Activated naive CD4-positive, alpha-beta T cell treated with anti-CD3 and anti-CD28 coated beads, Interleukin-2, amount 50 U/mL, for 24 hours (primary cell): ENCODE results near the gene SRC.

Experiments used
- H3K27ac Mint-ChIP-seq: one replicate; pipeline ENCODE4 v1.8.0; 2021; ENCODE audit warnings: mild to moderate bottlenecking, mixed read lengths
- H3K27me3 Mint-ChIP-seq: one replicate; pipeline ENCODE4 v1.8.0; 2021; ENCODE audit warnings: mixed read lengths
- H3K36me3 Mint-ChIP-seq: one replicate; pipeline ENCODE4 v1.8.0; 2021; ENCODE audit warnings: mixed read lengths
- H3K4me1 Mint-ChIP-seq: one replicate; pipeline ENCODE4 v1.8.0; 2021; ENCODE audit warnings: mixed read lengths
- H3K4me3 Mint-ChIP-seq: one replicate; pipeline ENCODE4 v1.8.0; 2021; ENCODE audit warnings: mild to moderate bottlenecking, mixed read lengths
- H3K9me3 Mint-ChIP-seq: one replicate; pipeline ENCODE4 v1.8.0; 2021; ENCODE audit warnings: mixed read lengths

The SRC gene

DNA sequence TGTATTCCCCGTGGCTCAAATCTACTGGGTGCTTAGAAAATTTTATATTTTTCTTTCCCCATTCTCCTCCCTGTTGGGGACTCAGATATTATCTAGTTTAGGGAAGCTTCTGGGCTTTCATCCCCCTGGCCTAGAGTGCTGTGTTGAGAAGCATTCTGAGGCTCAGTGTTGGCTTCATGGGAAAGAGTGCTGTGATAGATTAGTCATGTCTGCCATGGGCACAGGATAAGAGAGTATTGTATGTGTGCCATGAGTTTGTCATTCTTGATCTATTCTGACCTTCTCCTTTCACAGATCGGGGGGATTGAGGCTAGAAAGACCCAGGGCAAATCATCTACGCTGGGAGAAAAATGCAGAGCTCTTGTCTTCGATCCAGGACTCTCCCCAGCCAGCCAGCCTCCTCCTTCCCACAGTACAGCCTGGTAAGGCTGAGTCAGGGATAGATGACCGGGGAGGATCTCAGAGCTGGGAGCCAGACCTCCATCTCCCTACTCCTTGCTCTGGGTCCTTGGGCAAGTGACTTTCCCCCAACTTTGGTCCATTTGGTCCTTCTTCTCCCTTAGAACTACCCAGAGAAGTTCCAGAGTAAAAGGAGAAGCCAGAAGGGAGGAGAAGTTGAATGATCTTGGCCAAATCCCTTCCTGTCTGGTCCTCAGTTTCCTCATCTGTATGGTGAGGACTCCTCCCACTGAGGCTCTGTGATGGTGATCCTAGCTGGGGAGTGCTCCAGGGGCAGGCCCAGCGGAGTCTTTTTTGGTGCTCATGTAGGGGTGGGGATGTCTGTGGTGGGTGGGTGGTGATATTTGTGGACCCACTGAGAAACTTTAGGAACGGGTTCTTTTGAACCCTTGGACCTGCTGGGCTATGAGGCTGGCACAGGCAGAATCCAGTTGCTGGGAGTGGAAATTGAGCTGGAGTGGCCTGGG lies 5.0 kb downstream of the SRC start:
- H3K9me3 Mint-ChIP-seq, result no peaks in the 10 kb centered on the region
- peaks cover 7% of the 10 kb centered on the region for H3K4me1 Mint-ChIP-seq
- H3K27me3 Mint-ChIP-seq, result no peaks in the 10 kb centered on the region
- H3K4me3 Mint-ChIP-seq, result no peak overlapping the region
- no peak overlapping the region for H3K27ac Mint-ChIP-seq
- no peaks in the 10 kb centered on the region for H3K36me3 Mint-ChIP-seq

GRCh38 chr20:37351689-37352607 lies 6.0 kb downstream of the SRC start:
- Mint-ChIP-seq H3K27ac (no peak overlapping the region), H3K4me1 (peaks cover 7% of the 10 kb centered on the region), H3K4me3 (no peak overlapping the region), H3K27me3 (no peaks in the 10 kb centered on the region), H3K36me3 (no peaks in the 10 kb centered on the region), H3K9me3 (no peaks in the 10 kb centered on the region)

DNA sequence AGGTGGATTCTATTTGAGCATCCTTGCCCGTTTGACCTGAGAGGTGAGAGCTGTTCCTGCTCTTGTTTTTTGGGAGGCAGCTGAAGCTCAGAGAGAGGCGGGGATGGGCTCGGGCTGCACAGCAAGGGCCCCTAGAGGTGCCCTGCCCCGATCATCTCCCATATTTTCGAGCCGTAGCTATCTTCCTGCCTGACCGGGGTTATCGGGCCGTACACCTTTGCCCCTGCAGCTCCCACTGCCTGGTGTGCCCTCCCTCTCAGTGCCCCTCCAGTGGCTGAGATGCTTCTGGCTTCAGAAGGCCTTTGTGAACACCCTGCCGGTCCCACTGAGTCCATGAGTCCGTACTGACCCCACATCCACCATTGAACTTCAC lies 6.7 kb downstream of the SRC start:
- peaks cover 7% of the 10 kb centered on the region for H3K4me1 Mint-ChIP-seq
- no peaks in the 10 kb centered on the region for H3K36me3 Mint-ChIP-seq
- H3K27ac Mint-ChIP-seq, result no peak overlapping the region
- H3K9me3 Mint-ChIP-seq, result no peaks in the 10 kb centered on the region
- H3K27me3 Mint-ChIP-seq, result no peaks in the 10 kb centered on the region
- no peak overlapping the region for H3K4me3 Mint-ChIP-seq

DNA sequence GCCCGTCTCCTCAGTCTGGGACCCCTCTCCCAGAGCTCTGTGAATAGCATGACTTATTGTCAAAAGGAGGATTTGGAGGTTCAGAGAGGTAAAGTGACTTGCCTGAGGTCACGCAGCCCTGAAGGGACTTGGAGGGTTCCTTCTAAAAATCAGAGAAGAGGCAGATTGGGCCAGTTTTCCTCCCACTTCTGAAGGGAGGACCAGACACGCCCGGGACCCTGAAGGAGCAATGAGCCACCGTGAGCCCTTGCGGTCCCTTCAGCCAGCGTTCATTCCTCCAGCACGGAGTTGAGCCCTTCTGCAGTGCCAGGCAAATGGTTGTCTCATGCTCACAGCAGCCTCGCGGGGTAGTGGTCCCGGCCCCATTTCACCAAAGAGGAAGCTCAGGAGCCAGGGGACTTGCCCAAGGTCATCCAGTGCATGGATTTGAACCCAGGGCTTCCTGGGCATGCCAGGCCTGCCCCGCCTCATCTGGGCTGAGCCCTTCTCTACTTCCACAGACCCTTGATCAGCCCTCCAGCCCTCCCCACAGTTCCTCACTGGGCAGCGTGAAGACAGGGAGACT lies 7.4 kb downstream of the SRC start:
- no peak overlapping the region for H3K4me3 Mint-ChIP-seq
- no peaks in the 10 kb centered on the region for H3K27me3 Mint-ChIP-seq
- no peaks in the 10 kb centered on the region for H3K9me3 Mint-ChIP-seq
- no peaks in the 10 kb centered on the region for H3K4me1 Mint-ChIP-seq
- no peaks in the 10 kb centered on the region for H3K36me3 Mint-ChIP-seq
- H3K27ac Mint-ChIP-seq, result no peak overlapping the region

- Mint-ChIP-seq H3K4me1 (no peaks in the 10 kb centered on the region), H3K9me3 (no peaks in the 10 kb centered on the region), H3K4me3 (no peak overlapping the region), H3K36me3 (no peaks in the 10 kb centered on the region), H3K27me3 (no peaks in the 10 kb centered on the region), H3K27ac (no peak overlapping the region)
Measured at GRCh38 chr20:37354210-37355195, 8.6 kb downstream of the SRC start.

GRCh38 chr20:37355252-37356180 lies 9.6 kb downstream of the SRC start:
- Mint-ChIP-seq H3K27ac (no peak overlapping the region), H3K9me3 (no peaks in the 10 kb centered on the region), H3K4me1 (no peaks in the 10 kb centered on the region), H3K27me3 (no peaks in the 10 kb centered on the region), H3K4me3 (no peak overlapping the region), H3K36me3 (no peaks in the 10 kb centered on the region)

DNA sequence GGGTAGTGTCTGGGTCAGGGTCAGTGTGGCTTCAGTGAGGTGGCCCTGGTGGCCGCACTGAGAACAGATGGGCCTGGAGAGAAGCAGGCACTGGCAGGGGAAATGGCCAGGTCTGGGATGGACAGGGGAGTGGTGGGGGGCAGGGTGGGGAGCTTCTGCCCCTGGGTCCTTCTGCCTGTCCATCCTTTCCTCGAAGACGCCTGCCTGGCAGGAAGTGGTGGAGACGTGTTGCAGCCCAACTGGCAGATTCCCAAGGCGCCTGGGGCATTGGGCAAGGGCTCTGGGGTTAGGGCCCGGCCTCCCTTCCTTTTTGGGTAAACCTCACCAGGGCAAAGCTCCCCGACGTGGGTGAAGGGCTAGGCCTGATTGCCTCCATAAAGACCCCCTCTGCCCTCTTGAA lies 10.4 kb downstream of the SRC start:
- H3K9me3 Mint-ChIP-seq, result no peaks in the 10 kb centered on the region
- no peak overlapping the region for H3K27ac Mint-ChIP-seq
- H3K4me1 Mint-ChIP-seq, result no peaks in the 10 kb centered on the region
- no peak overlapping the region for H3K4me3 Mint-ChIP-seq
- no peaks in the 10 kb centered on the region for H3K27me3 Mint-ChIP-seq
- H3K36me3 Mint-ChIP-seq, result no peaks in the 10 kb centered on the region

DNA sequence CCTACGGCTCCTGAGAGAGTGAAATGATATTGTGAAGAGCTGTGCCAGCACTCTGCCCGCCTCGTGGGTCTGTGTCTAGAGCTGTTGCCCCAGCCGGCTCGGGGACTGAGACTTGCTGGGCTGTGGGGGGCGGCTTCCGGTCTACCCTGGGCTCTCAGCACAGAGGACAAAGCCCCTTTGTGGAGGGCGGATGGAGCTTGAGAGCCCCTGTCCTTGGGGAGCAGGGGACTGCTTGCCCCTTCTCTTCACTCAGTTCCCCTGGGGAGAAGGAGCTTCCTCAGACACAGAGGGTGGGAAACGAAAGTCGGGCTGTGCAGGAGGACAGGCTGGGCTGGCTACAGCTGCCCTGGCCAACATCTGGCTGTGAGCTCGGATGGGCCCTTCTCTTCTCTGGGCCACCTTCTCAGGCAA lies 11.0 kb downstream of the SRC start:
- no peaks in the 10 kb centered on the region for H3K36me3 Mint-ChIP-seq
- H3K4me3 Mint-ChIP-seq, result no peak overlapping the region
- no peaks in the 10 kb centered on the region for H3K27me3 Mint-ChIP-seq
- no peak overlapping the region for H3K27ac Mint-ChIP-seq
- H3K4me1 Mint-ChIP-seq, result no peaks in the 10 kb centered on the region
- no peaks in the 10 kb centered on the region for H3K9me3 Mint-ChIP-seq

DNA sequence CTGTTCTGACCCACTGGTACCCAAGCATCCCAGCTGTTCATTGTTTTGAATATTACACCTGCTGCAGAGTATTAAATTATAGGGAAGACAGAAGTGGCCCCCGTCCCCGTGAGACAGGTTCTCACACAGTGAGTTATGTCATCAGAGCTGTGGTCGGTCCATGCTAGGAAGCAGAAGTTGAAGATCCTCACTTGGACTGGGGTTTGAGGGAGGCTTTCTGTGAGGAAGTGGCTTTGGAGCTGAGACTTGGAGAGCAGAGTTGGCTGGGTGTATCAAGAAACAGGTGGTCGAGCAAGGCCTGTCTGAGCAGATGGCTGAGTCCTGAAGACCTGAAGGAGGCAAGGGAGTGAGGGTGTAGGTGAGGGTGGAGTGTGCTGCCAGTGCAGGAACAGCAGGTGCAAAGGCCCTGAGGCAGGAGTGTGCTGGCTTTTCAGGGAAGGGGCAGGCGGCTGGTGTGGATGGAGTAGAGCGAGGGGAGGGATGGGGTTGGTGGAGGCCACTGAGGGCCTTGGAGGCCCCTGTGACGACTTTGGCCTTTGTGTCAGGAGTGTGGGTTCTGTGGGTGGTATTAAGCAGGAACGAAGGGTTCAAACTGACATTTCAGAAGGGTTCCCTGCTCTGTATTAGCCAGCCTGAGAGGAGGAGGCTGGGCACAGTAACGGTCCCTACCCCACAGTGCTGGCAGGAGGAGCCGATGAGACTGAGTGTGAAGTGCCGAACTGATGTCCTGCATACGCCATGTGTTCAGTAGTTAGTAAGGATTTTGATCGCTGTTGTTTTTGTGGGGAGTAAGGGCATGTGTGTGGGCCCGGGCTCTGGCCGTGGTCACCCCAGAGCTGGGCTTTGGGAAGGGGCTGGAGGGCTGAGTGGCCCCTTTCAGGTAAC lies 11.8 kb downstream of the SRC start:
- Mint-ChIP-seq H3K27me3 (no peaks in the 10 kb centered on the region), H3K4me3 (no peak overlapping the region), H3K36me3 (no peaks in the 10 kb centered on the region), H3K27ac (no peak overlapping the region), H3K4me1 (no peaks in the 10 kb centered on the region), H3K9me3 (no peaks in the 10 kb centered on the region)

DNA sequence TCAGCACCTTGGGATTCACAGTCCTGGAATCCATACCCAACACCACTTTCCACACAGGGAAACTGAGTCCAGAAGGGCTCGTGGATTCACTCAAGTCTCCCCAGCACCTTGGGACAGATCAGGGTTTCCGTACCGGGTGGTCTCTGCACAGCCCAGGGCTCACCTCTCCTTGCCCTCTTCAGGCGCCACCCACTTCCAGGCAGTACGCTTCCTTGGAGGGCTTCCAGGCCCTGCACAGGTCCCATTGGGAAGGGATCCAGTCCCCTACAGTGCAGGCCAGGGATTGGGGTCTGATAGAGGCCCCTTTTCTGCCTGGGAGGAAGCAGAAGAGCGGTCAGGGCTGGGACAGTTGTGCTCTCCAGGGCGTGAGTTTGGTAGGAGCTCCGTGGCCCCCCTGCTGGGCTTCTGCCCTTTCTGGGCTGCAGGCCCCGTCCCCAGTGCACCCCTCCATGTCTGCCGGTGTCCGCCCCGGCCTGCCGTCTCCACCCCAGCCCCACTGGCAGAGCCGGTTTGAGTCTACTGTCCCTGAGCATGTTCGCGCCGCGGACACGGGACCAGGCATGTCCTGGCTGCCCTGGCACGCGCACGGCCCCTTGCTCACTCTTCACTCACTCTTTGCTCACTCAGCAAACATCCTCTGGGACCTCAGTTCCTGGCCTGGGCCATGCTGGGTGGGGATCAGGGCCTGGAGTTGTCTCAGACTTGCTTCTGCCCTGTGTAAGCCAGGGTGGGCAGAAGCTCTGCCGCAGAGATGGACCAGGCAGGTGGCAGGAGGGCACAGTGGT lies 12.6 kb downstream of the SRC start:
- no peak overlapping the region for H3K27ac Mint-ChIP-seq
- H3K4me3 Mint-ChIP-seq, result no peak overlapping the region
- no peaks in the 10 kb centered on the region for H3K36me3 Mint-ChIP-seq
- no peaks in the 10 kb centered on the region for H3K27me3 Mint-ChIP-seq
- H3K4me1 Mint-ChIP-seq, result no peaks in the 10 kb centered on the region
- H3K9me3 Mint-ChIP-seq, result no peaks in the 10 kb centered on the region

- Mint-ChIP-seq H3K36me3 (no peaks in the 10 kb centered on the region), H3K27me3 (no peaks in the 10 kb centered on the region), H3K4me1 (no peaks in the 10 kb centered on the region), H3K4me3 (no peak overlapping the region), H3K27ac (no peak overlapping the region), H3K9me3 (no peaks in the 10 kb centered on the region)
Measured at GRCh38 chr20:37359331-37359730, 13.4 kb downstream of the SRC start.

GRCh38 chr20:37359836-37360235 lies 13.9 kb downstream of the SRC start:
- Mint-ChIP-seq H3K4me1 (no peaks in the 10 kb centered on the region), H3K27me3 (no peaks in the 10 kb centered on the region), H3K27ac (no peak overlapping the region), H3K36me3 (no peaks in the 10 kb centered on the region), H3K4me3 (no peak overlapping the region), H3K9me3 (no peaks in the 10 kb centered on the region)
